Measurements from ENCODE around the gene CSAG1. TPM values are rescaled to one million over a fixed set of nuclear protein-coding genes. Genes with fewer than 3 reads are reported as not detected.
"Not testable (repeated sequence)": the region's sequence is repeated elsewhere in the genome, so short reads cannot be mapped to it uniquely, and the experiment has no call there.

The CSAG1 gene
- total RNA-seq, 4 donors from 2014 or later: not detected

DNA sequence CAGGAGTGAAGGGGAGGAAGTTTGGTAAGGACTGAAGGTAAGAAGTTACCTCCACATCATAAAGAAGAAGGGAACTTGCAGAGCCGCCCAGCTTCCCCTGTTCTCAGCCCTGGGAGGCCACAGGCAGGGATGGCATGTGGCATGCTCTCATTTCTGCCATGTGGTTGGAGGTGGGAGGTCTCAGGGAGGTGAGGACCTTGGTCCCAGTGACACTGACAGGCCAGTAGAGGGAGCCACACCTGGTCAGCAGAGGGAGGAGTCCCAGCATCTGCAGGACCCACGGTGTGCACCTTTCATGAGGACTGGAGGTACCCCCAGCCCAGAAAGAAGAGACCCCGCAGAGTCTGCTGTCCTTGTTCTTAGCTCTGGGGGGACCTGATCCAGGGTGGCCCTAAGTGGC lies 52.5 kb downstream of the CSAG1 start:
- H3K9me3 ChIP-seq, H3K4me3 ChIP-seq, H3K27me3 ChIP-seq, H3K4me1 ChIP-seq, DNase-seq, H3K36me3 ChIP-seq, H3K27ac ChIP-seq: not testable (repeated sequence)

Other genes with a start within 250 kb of the CSAG1 start
- not detected for gene GABRQ, start 95.8 kb downstream of the CSAG1 start, total RNA-seq
- not detected for gene MAGEA3, start 34.9 kb downstream of the CSAG1 start, total RNA-seq
- gene CSAG2, start 24.4 kb downstream of the CSAG1 start, total RNA-seq: not detected
- not detected for gene MAGEA2B, start 19.1 kb downstream of the CSAG1 start, total RNA-seq
- gene MAGEA12, start within 50 bp of the CSAG1 start, total RNA-seq: not detected
- gene MAGEA2, start 20.1 kb upstream of the CSAG1 start, total RNA-seq: not detected
- not detected for gene CSAG3, start 25.5 kb upstream of the CSAG1 start, total RNA-seq
- not detected for gene MAGEA6, start 36.0 kb upstream of the CSAG1 start, total RNA-seq
- 10 to 100 TPM in 1 of 4 donors, 1 to 10 TPM in 3; 5.7 to 23.1 (median 9.5) TPM for gene CETN2, start 97.0 kb upstream of the CSAG1 start, total RNA-seq
- gene NSDHL, start 97.3 kb upstream of the CSAG1 start, total RNA-seq: 10 to 100 TPM; 13.2 to 77.2 (median 38.8) TPM
- 1 to 10 TPM in 3 of 4 donors, under 1 TPM in 1; 0.53 to 2.5 (median 1.4) TPM for gene ZNF185, start 164.3 kb upstream of the CSAG1 start, total RNA-seq

Data from Peyer's patch (tissue), 4 donors.